HG03060 (cell line): Measurements from ENCODE around the gene UBASH3A.

Experiments
- ATAC-seq: cut with Tn5 transposase; IDR thresholded peaks from one replicate; pipeline ENCODE4 v1.9.1; 2021; ENCODE audit warnings: low read depth, moderate number of reproducible peaks; ENCODE audit not compliant: unreplicated experiment

The UBASH3A gene

GRCh38 chr21:42403611-42404231 lies at the start of gene UBASH3A:
UBASH3A (plus strand) TSS chr21:42403902; CDS start chr21:42403946, 44 bp downstream.
- no peak for ATAC-seq

- no peak for ATAC-seq
Observed at GRCh38 chr21:42356046-42356445, 47.7 kb upstream of the UBASH3A start.

- ATAC-seq, result no peak
Observed at GRCh38 chr21:42356650-42357049, 47.1 kb upstream of the UBASH3A start.

- no peak for ATAC-seq
Observed at GRCh38 chr21:42357307-42357706, 46.4 kb upstream of the UBASH3A start.

- ATAC-seq, result no peak
Observed at GRCh38 chr21:42358261-42358660, 45.4 kb upstream of the UBASH3A start.

- no peak for ATAC-seq
Observed at GRCh38 chr21:42358937-42359336, 44.8 kb upstream of the UBASH3A start.

- no peak for ATAC-seq
Observed at GRCh38 chr21:42360317-42360716, 43.4 kb upstream of the UBASH3A start.

- no peak for ATAC-seq
Observed at GRCh38 chr21:42361286-42361685, 42.4 kb upstream of the UBASH3A start.

GRCh38 chr21:42362198-42362597 lies 41.5 kb upstream of the UBASH3A start:
- ATAC-seq, result no peak

- ATAC-seq, result no peak
Observed at GRCh38 chr21:42362700-42363099, 41.0 kb upstream of the UBASH3A start.

- ATAC-seq, result no peak
Observed at GRCh38 chr21:42363312-42363711, 40.4 kb upstream of the UBASH3A start.

GRCh38 chr21:42364304-42364865 lies 39.3 kb upstream of the UBASH3A start:
- no peak for ATAC-seq

GRCh38 chr21:42365770-42366169 lies 37.9 kb upstream of the UBASH3A start:
- ATAC-seq, result no peak

- no peak for ATAC-seq
Observed at GRCh38 chr21:42366292-42367010, 37.3 kb upstream of the UBASH3A start, which contains the start of gene TFF1. TFF1 (minus strand) TSS chr21:42366535; CDS start chr21:42366495, 40 bp downstream.

GRCh38 chr21:42367367-42368165 lies 36.1 kb upstream of the UBASH3A start:
- ATAC-seq, result no peak

GRCh38 chr21:42369821-42370220 lies 33.9 kb upstream of the UBASH3A start:
- no peak for ATAC-seq

GRCh38 chr21:42370894-42371654 lies 32.6 kb upstream of the UBASH3A start:
- ATAC-seq, result no peak

- no peak for ATAC-seq
Observed at GRCh38 chr21:42373196-42373907, 30.4 kb upstream of the UBASH3A start.

GRCh38 chr21:42373908-42374455 lies 29.7 kb upstream of the UBASH3A start:
- no peak for ATAC-seq
